GM15510 (cell line): ENCODE measurements around the gene RNPEP.

Experiments
- POLR2A ChIP-seq: IDR thresholded peaks from 3 replicates; pipeline ENCODE4 v1.6.1; 2011; ENCODE audit warnings: borderline replicate concordance; ENCODE audit not compliant: insufficient read length; ENCODE audit errors: extremely low read depth

The RNPEP gene

GRCh38 chr1:201982623-201983379 lies at the start of gene RNPEP:
Gene RNPEP (plus strand): TSS chr1:201982648. CDS start chr1:201982667, 19 bp downstream.
- TF ChIP-seq POLR2A, result peak; percentile 85

- TF ChIP-seq POLR2A, result no peak
These were observed 48.5 kb upstream of the RNPEP start for GRCh38 chr1:201933840-201934430.

- no peak for TF ChIP-seq POLR2A
These were observed 44.7 kb upstream of the RNPEP start for GRCh38 chr1:201937624-201938213.

GRCh38 chr1:201938440-201939035 lies 43.9 kb upstream of the RNPEP start:
- TF ChIP-seq POLR2A, result no peak

- TF ChIP-seq POLR2A, result no peak
These were observed 43.3 kb upstream of the RNPEP start for GRCh38 chr1:201939148-201939547.

- TF ChIP-seq POLR2A, result no peak
These were observed 42.9 kb upstream of the RNPEP start for GRCh38 chr1:201939574-201939973.

- TF ChIP-seq POLR2A, result no peak
These were observed 40.9 kb upstream of the RNPEP start for GRCh38 chr1:201941420-201942128.

- TF ChIP-seq POLR2A, result no peak
These were observed 40.3 kb upstream of the RNPEP start for GRCh38 chr1:201942129-201942495.

- TF ChIP-seq POLR2A, result no peak
These were observed 38.4 kb upstream of the RNPEP start for GRCh38 chr1:201944002-201944401.

- no peak for TF ChIP-seq POLR2A
These were observed 37.8 kb upstream of the RNPEP start for GRCh38 chr1:201944639-201945038.

- TF ChIP-seq POLR2A, result no peak
These were observed 37.3 kb upstream of the RNPEP start for GRCh38 chr1:201945157-201945556.

GRCh38 chr1:201945863-201946223 lies 36.6 kb upstream of the RNPEP start:
- no peak for TF ChIP-seq POLR2A

- TF ChIP-seq POLR2A, result no peak
These were observed 36.1 kb upstream of the RNPEP start, which contains the start of gene LMOD1 for GRCh38 chr1:201946224-201946908. Gene LMOD1 (minus strand): TSS chr1:201946548. CDS start chr1:201946340, 208 bp downstream.

GRCh38 chr1:201947697-201948008 lies 34.8 kb upstream of the RNPEP start:
- TF ChIP-seq POLR2A, result no peak

GRCh38 chr1:201949491-201949890 lies 33.0 kb upstream of the RNPEP start:
- TF ChIP-seq POLR2A, result no peak

GRCh38 chr1:201954263-201955008 lies 28.0 kb upstream of the RNPEP start:
- no peak for TF ChIP-seq POLR2A
